HG03460 (cell line): ENCODE results near the gene PCDH9.

Source experiments
- ATAC-seq: cut with Tn5 transposase; IDR thresholded peaks from one replicate; pipeline ENCODE4 v1.9.1; 2021; ENCODE audit not compliant: unreplicated experiment

Gene PCDH9

DNA sequence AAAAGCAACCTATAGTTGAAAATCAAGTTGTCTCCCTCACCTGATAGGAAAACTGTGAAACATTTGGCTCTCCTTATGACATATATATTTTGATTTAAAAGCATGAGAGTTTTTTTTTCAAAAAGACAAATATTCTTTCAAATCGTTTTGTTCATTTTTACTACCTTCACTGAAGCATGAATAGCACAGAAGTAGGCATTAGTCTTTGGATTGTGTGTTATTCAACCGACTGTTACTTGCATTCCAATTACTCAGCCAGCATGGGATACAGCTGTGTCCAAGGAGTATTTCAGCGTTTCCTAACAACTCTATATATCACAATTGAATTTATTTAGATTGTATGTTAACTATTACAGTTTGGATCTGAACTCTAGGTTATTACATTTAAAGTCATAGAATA is 135.2 kb downstream of the PCDH9 start:
- no peak for ATAC-seq

DNA sequence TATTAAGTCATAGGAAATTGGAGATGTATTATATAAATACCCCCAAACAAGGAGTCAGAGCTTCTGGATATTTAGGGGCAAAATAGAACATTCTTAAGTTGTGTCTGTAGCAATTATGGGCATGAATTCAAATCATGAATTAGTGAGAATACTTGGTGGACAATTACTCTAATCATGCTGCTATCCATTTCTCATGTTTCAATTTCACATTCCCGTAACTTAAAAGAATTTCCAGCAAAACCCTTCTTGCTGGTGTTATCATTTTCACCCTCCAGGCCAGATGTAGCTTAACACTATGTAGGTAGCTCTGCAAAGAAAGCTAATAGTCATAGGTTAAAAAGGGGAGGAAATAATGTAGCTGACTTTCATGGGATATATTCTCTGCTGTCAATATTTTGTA is 136.1 kb downstream of the PCDH9 start:
- no peak for ATAC-seq

DNA sequence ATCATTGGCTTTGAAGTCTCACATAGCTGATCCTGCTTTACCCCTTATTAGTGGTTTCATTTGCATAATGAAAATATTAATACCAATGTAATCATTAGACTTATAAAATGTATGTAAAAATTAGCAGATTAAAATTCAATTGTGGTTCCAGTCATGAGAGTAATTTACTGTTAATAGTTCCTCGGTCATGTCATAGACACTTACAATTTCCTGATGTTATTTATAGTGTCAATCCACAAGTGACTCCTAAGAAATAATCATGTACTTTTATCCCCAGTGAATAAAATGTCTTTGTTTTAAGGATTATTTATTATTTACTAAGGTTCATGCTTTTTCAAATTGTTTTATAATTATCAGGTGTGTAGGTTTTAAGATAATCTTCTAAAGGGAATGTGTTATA is 138.5 kb downstream of the PCDH9 start:
- no peak for ATAC-seq

DNA sequence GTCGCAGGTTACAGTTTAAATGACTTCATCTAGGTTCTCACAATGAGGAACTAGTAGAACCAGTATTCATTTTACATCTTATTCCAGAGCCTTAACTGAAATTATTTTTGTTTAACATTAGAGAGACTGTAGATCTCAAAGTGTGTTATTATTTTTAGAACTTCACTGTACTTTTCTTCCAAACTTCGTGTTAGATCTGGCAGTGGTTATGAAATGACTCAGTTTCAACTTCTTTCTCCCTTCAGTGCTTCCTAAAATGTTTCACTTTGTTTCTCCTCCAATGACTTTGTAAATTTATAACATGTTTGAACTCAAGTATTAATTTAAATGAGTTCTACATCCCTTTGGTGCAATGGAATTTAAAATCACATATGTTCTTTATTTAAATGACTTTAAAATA is 139.3 kb downstream of the PCDH9 start:
- ATAC-seq = no peak

DNA sequence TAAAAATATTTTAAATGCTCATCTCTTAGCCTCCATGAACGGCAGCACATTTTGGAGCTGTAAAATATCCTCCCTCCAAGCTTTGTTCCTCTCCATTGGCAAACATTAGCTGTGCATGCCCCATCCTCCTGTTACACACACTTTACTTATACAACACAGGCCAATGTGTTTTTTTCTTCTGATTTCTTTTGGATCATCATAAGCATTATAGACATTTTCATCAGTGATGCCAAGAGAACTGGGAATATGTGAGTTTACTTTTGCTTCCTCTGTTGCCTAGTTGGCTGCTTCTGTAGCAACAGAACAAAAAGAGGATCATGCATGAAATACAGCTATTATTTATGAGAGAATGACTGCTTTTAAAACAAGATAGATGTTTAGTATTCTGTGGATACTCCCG is 142.6 kb downstream of the PCDH9 start:
- no peak for ATAC-seq

DNA sequence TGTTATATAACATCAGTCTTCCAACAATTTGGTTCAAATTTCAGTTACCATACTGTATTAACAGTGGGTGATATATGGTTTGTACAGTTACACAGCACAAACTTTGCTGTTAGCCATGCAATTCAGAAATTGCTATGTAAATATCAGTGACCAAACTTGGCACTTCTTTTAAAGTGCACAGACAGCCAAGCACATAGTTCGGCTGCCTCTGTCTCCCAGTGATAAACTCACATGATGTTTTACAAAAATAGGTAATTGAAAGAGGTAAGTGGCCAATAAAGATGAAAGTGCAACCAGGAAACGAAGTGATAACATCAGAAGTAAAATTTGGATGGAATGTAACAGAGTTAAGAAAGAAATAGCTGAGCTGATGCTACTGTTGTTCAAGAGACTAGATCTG is 143.9 kb downstream of the PCDH9 start:
- no peak for ATAC-seq

DNA sequence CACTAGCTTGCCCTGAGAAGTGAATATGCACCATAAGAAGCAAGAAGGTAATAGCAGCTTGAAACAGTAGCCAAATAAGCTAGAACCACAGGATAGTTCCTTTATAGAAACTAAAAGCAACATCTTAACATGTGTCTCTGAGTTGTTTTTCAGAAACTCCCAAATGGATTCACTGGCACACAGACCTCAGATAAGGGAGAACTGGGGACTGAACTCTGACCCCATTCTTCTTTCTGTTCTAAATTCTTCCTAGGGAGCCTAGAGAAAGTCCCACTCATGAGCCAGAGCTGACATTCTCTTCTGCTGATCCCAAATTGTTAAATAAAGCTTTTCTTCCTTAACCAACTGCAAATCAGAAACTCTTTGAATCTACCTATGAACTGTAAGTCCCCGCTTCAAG is 146.1 kb downstream of the PCDH9 start:
- no peak for ATAC-seq

DNA sequence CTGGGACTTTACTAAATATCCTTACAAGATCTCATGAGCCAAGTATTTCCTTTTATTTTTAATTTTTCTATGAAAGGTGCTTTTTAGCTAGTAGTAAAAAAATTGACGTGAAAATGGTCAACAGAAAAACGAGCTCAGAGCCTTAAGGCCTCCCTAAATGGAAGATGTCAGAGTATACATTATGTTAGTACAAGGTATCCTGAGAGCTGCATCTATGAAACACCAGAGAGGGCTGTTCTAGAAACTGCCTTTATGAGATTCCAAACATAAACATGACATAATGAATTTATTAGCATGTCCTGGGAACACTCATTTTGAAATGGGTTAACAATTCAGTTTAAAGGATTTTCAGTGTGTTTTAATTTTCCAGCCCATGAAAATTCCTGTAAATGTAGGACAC is 146.6 kb downstream of the PCDH9 start:
- no peak for ATAC-seq

DNA sequence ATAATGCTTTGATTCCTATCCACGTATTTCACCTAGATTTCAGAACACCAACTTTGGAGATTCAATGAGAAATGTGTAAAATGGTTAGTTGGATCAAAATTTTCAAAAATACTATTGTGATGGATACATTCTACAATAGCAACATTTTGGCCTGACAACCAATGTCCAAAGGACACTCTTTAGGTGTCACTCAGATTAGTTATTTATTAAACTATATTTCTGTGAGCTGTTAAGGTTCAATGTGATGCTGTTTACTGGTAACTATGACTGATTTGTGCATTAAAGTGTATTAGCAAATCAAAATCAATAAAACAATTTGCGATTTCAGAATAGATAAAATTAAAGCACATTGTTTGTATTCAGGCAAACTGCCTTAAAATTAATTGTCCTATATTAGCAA is 149.8 kb downstream of the PCDH9 start:
- ATAC-seq = no peak

DNA sequence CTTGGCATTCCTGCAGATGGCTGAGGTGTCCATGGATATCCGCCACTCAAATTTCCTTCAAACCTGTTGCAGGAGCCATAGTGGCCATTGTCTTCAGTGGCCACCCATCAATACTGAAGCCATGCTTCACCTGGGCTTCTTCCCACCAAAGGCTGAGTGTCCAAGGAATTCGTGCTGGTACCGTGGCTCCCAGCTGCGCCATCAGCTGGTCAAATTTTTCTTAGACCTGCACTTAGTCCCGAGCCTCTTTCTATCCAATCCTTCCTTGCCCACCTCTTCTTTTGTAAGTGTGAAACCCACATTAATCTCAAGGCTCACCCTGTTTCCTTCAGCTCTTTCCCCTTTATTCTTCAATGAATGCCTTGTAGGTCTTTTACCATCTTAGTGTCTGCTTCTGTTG is 152.1 kb downstream of the PCDH9 start:
- ATAC-seq = no peak

DNA sequence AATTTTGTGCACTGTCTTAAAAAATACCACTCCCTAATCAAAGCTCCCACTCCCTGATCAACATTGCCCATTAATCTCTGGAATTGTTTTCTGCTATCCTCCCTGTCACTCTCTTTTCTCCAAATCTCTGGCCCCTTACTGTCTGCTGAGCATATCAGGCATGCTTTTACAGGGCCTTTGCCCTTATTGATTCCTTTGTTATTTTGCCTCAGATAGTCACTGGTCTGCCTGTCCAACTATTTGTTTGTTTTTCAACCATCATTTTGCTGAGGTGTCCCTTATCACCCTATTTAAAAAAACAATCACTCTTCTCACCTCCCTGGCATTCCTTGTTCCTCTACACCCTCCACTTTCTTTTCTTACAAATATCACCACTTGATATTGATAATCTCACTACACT is 153.0 kb downstream of the PCDH9 start:
- no peak for ATAC-seq

DNA sequence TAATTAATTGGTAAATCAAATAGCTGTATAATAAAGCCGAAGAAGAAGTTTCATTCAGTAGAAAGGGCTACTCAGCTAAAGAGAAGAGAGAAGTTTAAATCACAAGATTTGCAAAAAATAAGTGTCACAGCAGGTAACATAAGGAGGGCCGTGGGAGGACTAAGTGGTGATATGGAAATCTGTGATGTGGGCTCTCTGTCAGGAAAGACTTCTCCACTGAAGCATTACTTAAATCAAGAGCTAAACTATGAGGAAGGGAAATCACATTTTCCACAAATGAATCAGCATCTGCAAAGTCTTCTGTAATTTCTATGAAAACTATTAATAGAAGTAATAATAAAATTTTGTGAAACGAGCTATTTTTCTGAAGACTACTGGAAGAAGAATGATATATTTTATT is 153.8 kb downstream of the PCDH9 start:
- no peak for ATAC-seq

DNA sequence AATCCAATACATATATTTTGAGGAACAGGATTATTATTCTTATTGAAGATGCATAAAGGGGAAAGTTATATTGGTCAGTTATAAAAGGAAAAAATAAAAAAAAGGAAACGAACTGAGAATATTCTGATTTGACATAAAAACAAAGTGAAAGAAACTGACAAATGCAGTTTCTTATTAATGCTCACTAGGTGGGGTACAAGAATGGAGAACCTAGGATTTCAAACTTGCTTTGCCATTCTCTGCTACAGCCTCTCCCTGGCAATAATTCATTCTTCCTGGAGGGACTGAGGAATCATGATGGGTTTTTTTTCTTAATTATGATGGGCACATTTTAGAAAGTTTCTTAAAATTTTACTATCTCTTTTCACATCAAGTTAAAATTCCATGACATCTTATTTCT is 154.9 kb downstream of the PCDH9 start:
- no peak for ATAC-seq

DNA sequence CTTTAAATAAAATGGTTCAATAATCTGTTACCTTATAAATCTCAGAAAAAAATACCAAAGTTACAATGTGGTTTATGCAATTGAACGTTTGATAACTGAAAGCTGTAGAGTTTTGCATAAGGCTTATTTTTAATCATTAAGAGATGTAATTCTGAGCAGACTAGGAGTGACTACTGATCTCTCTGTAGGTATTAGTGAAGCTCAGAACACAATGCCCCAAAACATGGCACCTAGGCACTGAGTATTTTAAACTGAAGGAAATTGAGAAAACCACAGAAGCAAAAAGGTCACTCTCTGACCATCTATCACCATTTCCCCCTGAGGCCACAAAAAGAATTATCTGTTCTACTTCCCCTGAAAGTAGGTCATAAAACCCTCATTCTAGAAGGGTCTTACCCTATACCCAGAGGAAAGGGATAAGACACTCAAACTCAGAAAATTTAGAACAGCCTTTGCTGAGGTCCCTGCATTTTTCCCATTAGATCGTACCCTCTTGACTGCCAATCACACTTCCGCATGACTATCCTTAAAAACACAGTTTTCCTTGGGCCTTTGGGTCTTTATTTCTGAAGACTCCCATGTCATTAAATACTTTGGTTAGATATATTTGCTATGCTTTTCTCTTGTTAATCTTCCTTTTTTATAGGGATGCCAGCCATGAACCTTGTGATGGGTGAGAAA is 158.1 kb downstream of the PCDH9 start:
- no peak for ATAC-seq

DNA sequence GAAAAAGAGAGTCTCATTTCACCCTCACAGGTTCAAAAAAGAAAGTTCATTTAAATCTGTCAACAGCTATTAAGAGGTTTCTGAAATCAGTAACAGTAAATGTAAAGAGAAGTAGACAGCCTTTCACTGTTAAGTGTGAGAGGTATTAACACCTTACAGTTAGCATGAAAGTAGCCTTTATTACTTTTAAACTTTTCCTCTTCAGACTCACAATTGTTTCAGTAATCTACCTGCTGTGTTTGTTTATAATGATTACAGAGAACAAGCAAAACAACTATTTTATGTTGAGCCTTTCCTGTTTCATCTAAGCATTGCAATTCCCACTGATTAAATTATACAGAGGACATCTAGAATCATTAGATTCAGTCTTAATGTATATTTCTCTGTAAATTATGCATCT is 159.8 kb downstream of the PCDH9 start:
- ATAC-seq = no peak

DNA sequence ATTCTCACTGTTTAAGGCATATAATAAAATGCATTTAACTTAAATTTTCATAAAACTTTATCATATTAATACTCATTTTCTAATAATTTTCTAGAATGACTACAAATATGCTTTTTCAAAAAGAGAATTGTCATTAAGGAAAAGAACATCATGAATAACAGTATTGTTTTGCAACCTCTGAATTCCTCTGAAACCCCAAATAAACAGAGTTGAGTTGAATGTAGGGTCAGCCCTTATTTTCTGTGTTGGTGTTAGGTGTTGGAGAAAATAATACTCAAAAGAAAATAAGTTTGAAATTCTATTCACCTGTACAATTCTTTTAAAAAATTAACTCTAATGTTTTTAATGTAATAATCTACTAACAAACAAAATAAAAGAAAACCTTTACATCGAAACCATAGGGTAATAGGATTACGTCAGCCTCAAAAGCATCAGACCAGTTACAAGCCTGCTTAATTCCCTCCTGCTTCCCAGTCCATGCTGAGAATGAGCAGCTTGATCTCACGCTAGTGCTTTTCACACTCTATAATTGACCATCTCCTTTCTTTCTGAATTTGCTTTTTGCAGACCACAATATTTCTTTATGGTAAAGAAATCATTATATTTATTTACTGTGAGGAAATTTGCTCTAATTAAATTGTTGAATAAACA is 160.9 kb downstream of the PCDH9 start:
- no peak for ATAC-seq

DNA sequence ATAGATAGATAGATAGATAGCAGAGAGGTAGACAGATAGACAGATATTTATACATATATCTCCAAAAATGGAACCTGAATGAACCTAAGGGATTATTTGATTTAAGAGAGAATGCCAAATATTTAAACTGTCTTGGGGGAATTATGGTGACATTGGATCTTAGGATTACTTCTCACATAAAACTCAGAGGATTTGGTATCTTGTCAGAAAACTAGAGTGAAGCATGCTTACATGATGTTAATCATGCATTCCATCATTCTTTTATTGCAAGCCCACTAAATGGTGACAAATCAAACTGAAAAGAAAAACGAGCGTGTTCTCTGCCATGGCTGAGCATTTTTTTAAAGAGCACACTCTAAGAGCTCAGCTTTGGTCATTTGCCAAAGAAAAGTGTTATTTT is 165.2 kb downstream of the PCDH9 start:
- no peak for ATAC-seq

DNA sequence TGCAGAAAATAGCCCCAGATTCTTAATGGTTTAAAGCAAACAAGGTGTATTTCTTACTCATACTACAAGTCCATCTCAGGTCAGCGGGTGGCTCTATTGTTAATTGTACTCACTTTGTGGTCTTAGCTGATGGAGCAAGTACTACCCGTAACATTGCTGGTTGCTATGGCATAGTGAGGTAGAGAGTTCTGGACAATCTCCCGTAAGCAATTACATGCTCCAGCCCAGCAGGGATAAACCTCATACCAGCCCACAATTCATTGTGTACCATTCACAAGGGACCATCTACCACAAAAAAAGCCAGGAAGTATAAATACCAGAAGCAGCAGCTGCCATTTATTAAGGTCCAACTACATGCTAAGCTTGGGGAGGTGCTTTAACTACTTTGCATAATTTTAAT is 167.1 kb downstream of the PCDH9 start:
- ATAC-seq = no peak

DNA sequence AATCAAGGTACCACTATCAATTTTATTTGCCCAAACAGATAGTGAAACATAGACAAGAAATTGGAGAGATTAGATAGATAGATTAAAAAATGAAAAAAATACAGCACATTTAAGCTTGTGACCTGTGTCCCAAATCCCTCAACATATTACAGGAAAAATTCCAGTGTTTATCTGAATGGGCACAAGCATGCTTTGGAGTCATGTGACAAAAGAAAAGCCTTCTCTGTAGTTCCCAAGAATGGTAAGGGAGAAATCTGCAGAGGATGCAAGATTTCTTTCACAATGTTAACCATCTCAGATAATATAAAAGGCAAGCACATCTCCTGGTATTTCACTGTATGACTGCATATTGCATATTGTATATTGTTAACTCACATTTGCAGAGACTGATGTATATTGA is 168.0 kb downstream of the PCDH9 start:
- ATAC-seq = no peak

DNA sequence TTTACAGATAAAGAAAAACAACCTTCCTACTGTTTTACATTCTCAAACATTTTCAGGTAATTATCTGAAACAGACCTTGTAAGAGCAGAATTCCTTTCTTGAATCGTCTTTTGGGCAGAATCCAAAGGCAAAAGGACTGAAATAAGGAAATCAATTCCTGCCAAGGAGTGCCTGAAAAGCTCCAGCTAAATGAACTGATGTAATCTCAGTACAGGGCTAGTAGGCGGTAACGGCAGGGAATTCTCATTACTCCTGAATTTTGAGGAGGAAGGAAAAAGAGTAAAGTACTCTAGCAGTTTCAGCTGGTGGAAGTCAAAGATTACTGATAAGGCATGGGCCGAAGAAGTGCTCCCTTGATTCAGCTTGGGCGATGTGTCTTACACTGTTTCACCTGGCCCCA is 168.4 kb downstream of the PCDH9 start:
- no peak for ATAC-seq

DNA sequence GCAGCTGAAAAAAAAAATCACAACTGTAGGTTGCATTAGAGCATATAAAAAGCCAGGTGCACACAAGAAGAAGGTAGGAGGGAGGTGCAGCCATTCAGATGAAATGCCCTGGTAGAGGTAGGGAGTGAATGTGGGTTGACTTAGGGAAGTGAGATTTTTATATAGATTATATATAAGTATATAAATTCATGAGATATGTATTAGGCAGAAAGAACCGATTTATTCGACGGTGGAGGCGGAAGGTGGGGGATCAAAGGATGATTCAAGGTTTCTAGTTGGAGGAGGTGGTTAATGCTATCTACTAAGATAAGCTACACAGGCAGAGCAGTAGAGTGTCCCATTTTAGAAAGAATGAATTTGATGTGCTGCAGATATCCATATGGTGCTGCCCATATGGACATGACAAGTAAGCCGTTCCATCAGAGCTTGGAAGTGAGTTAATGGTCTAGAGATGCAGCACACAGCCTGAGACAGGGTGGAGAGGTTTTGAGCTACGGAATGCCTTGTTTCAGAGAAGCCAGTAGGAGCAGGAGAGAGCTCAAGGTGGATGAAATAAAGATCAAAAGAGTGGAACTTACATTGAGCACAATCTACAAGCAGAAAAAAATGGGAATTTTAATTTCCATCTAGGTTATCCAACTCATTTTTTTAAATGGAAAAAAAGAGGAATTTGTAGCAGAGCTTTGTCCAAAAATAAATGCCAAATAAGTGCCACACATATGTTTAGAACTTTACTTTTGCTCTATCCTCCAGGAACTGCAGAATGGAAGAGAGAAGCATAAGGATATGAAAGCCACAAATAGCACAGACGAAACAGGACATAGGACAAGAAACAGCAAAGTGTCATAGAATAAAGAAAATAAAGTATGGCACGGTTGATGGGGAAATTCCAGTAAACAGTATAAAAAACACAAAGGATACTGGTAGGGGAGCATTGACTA is 177.3 kb downstream of the PCDH9 start:
- no peak for ATAC-seq

DNA sequence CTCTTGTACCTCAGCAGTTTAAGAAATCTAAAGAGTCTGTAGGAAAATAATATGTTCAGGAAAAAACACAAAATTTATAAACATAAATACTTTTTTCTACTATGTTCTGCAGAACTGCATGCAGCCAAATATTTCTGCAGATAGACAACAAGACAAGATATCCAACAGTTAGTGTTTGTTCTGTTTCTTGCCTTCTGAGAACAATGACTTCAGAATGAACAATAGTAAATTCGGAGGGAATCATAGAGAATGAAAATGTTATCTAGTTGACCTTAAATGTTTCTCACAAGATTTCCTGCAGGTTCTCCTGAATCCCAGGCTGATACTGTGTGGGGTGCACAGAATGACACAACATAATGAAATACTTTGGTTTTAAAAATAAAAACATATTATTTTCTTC is 180.4 kb downstream of the PCDH9 start:
- ATAC-seq = no peak
